PC-9 (cell line): ENCODE data around the gene FKBP1A. TPM values are rescaled to one million over a fixed set of nuclear protein-coding genes. Genes with fewer than 3 reads are reported as not detected.
A peak's percentile ranks its signal among the peaks of the same experiment; 100 is the strongest.

Source experiments
- BruUV-seq: library from RNA; stranded (reverse); fragments of 400-500 nt; replicated peaks from 2 replicates; lab custom pipeline; 2021; lab: Mats Ljungman, UMichigan
- CTCF ChIA-PET: fragments of 300-600 bp; sonication (Branson Sonifier 250); formaldehyde crosslinking; loops from one replicate; lab custom pipeline; 2022; ENCODE audit warnings: antibody characterized with exemption; lab: Charles Lee
- POLR2A ChIA-PET: fragments of 300-600 bp; sonication (Branson Sonifier 250); formaldehyde crosslinking; loops from one replicate; lab custom pipeline; 2022; ENCODE audit warnings: antibody characterized with exemption; ENCODE audit not compliant: unreplicated experiment; lab: Charles Lee
- DNase-seq, 2 experiments: peaks; one replicate each; pipeline versions ENCODE4 v3.0.0 to v3.0.0-alpha.2; 2015 to 2022; ENCODE audit warnings: mixed read lengths in 1 of 2
- H2AFZ ChIP-seq: fragments of 200-600 bp; sonication (generic); 2 replicates; pipeline ENCODE4 v1.8.1; 2017; ENCODE audit warnings: antibody characterized with exemption
- H3F3A ChIP-seq: fragments of 200-600 bp; sonication (generic); 2 replicates; pipeline ENCODE4 v1.8.1; 2017; ENCODE audit warnings: antibody characterized with exemption, mild to moderate bottlenecking, low read depth; ENCODE audit not compliant: insufficient read depth
- H3K27ac ChIP-seq: fragments of 200-600 bp; sonication (generic); 2 replicates; pipeline ENCODE4 v1.6.1; 2016; ENCODE audit warnings: mixed run types
- H3K27me3 ChIP-seq: fragments of 200-600 bp; sonication (generic); 2 replicates; pipeline ENCODE4 v1.6.1; 2016; ENCODE audit warnings: low read depth, mixed run types; ENCODE audit not compliant: insufficient read depth
- H3K36me3 ChIP-seq: fragments of 200-600 bp; sonication (generic); 2 replicates; pipeline ENCODE4 v1.6.1; 2016; ENCODE audit warnings: low read depth, mixed run types
- H3K4me1 ChIP-seq: fragments of 200-600 bp; sonication (generic); replicated peaks from 2 replicates; pipeline ENCODE4 v1.6.1; 2016; ENCODE audit warnings: mixed run types; ENCODE audit not compliant: insufficient read depth
- H3K4me2 ChIP-seq: fragments of 200-600 bp; sonication (generic); 2 replicates; pipeline ENCODE4 v1.6.1; 2017; ENCODE audit warnings: mixed run types
- H3K4me3 ChIP-seq: fragments of 200-600 bp; sonication (generic); 2 replicates; pipeline ENCODE4 v1.6.1; 2016; ENCODE audit warnings: mixed run types
- H3K79me2 ChIP-seq: fragments of 200-600 bp; sonication (generic); 2 replicates; pipeline ENCODE4 v1.6.1; 2017; ENCODE audit warnings: low read depth, mixed run types
- H3K9me2 ChIP-seq: fragments of 200-600 bp; sonication (generic); 2 replicates; pipeline ENCODE4 v1.8.1; 2017; ENCODE audit warnings: mild to moderate bottlenecking; ENCODE audit not compliant: insufficient read depth
- H3K9me3 ChIP-seq: fragments of 200-600 bp; sonication (generic); 2 replicates; pipeline ENCODE4 v1.8.1; 2016; ENCODE audit warnings: low read depth; ENCODE audit not compliant: insufficient read depth
- H4K20me1 ChIP-seq: fragments of 200-600 bp; sonication (generic); 2 replicates; pipeline ENCODE4 v1.8.1; 2017; ENCODE audit not compliant: insufficient read depth
- CTCF ChIP-seq: fragments of 200-600 bp; sonication (generic); conservative IDR thresholded peaks from 2 replicates; pipeline ENCODE4 v1.6.1; 2017; ENCODE audit warnings: mixed run types, antibody characterized with exemption, mild to moderate bottlenecking, moderate library complexity
- EZH2 ChIP-seq: fragments of 200-600 bp; sonication (generic); IDR thresholded peaks from 2 replicates; pipeline ENCODE4 v1.8.0; 2017; ENCODE audit warnings: antibody characterized with exemption, low read depth
- intact Hi-C: fragments of 100-400 bp; cut with micrococcal nuclease; formaldehyde crosslinking; loops from one replicate; pipeline ENCODE4 v1.10.0; 2022; ENCODE audit not compliant: unreplicated experiment
- total RNA-seq: library from RNA; stranded (reverse); gene quantifications from 2 replicates; pipeline ENCODE4 v1.2.3, GENCODE V29; 2021

FKBP1A gene
- total RNA-seq, 1 experiment from 2014 or later: 320 TPM

DNA sequence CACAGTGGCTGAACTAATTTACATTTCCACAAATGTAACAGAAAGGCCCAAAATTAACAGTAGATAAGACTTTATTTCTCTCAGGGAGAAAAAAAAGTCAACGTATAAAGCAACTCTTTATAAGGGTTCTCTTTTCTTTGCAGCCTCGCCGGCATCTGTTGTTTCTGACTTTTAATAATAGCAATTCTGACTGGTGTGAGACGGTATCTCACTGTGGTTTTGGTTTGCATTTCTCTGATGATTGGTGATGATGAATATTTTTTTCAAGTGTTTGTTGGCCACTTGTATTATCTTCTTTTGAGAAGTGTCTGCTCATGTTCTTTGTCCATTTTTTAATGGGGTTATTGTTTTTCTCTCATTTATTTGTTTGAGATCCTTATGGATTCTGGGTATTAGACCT, 27.2 kb upstream of the FKBP1A start:
- POLR2A ChIA-PET: no interaction called here
- TF ChIP-seq EZH2: no peak
- TF ChIP-seq CTCF: no peak
- H3K4me1 ChIP-seq: peaks cover 51% of the 10 kb centered on the region
- no peak for DNase-seq
- no peaks in the 10 kb centered on the region for H3K79me2 ChIP-seq
- H3K36me3 ChIP-seq: no peaks in the 10 kb centered on the region
- no TSS peak for BruUV-seq
- H3K27me3 ChIP-seq: no peaks in the 10 kb centered on the region
- no peaks in the 10 kb centered on the region for H4K20me1 ChIP-seq
- H3K4me3 ChIP-seq: no peak overlapping the region
- H3K9me3 ChIP-seq: peaks cover 19% of the 10 kb centered on the region
- no peaks in the 10 kb centered on the region for H3K9me2 ChIP-seq
- CTCF ChIA-PET: no interaction called here
- H3F3A ChIP-seq: peaks cover 47% of the 10 kb centered on the region
- no peak overlapping the region for H2AFZ ChIP-seq
- H3K4me2 ChIP-seq: no peak overlapping the region
- H3K27ac ChIP-seq: no peak overlapping the region
- intact Hi-C loops: no loop called here

- Histone ChIP-seq H2AFZ (no peak overlapping the region), H4K20me1 (no peaks in the 10 kb centered on the region), H3K27ac (peak overlapping the region; percentile 70), H3F3A (peaks cover 53% of the 10 kb centered on the region), H3K27me3 (no peaks in the 10 kb centered on the region), H3K4me2 (peak overlapping the region; percentile 50), H3K36me3 (no peaks in the 10 kb centered on the region), H3K79me2 (no peaks in the 10 kb centered on the region), H3K4me3 (no peak overlapping the region), H3K4me1 (peaks cover 58% of the 10 kb centered on the region), H3K9me2 (no peaks in the 10 kb centered on the region), H3K9me3 (peaks cover 19% of the 10 kb centered on the region)
- no peak for TF ChIP-seq EZH2
- peak; percentile 15 to 58 for DNase-seq
- POLR2A ChIA-PET: no interaction called here
- intact Hi-C loops: no loop called here
- CTCF ChIA-PET: no interaction called here
- no TSS peak for BruUV-seq
These were observed 25.5 kb upstream of the FKBP1A start for GRCh38 chr20:1418350-1418749.

- no peaks in the 10 kb centered on the region for H3K9me2 ChIP-seq
- intact Hi-C loops: no loop called here
- no peaks in the 10 kb centered on the region for H3K79me2 ChIP-seq
- H3K27ac ChIP-seq: peak overlapping the region; percentile 70
- no peaks in the 10 kb centered on the region for H4K20me1 ChIP-seq
- H3K9me3 ChIP-seq: peaks cover 19% of the 10 kb centered on the region
- H3K4me3 ChIP-seq: no peak overlapping the region
- H3F3A ChIP-seq: peaks cover 51% of the 10 kb centered on the region
- DNase-seq: no peak
- H3K4me2 ChIP-seq: peak overlapping the region; percentile 50
- H3K36me3 ChIP-seq: no peaks in the 10 kb centered on the region
- H2AFZ ChIP-seq: no peak overlapping the region
- H3K27me3 ChIP-seq: no peaks in the 10 kb centered on the region
- BruUV-seq: no TSS peak
- ChIA-PET CTCF (no interaction called here), POLR2A (interaction anchor here (0.6 to 0.9 kb wide), 2 partner anchors 25 to 56 kb away, joined by 3 read pairs; partner anchors contain the start of gene FKBP1A)
- no peak for TF ChIP-seq CTCF
- TF ChIP-seq EZH2: no peak
- peaks cover 56% of the 10 kb centered on the region for H3K4me1 ChIP-seq
These were observed 24.9 kb upstream of the FKBP1A start for GRCh38 chr20:1417790-1418189.

GRCh38 chr20:1417273-1417672, 24.4 kb upstream of the FKBP1A start:
- TF ChIP-seq CTCF (no peak), EZH2 (no peak)
- no peaks in the 10 kb centered on the region for H4K20me1 ChIP-seq
- H3K79me2 ChIP-seq: no peaks in the 10 kb centered on the region
- intact Hi-C loops: no loop called here
- BruUV-seq: no TSS peak
- POLR2A ChIA-PET: interaction anchor here (0.6 to 0.9 kb wide), 3 partner anchors 15 to 56 kb away, joined by 3 read pairs; partner anchors contain the start of gene FKBP1A
- CTCF ChIA-PET: no interaction called here
- no peaks in the 10 kb centered on the region for H3K9me2 ChIP-seq
- H3K36me3 ChIP-seq: no peaks in the 10 kb centered on the region
- H3K27me3 ChIP-seq: no peaks in the 10 kb centered on the region
- H2AFZ ChIP-seq: no peak overlapping the region
- H3F3A ChIP-seq: peaks cover 49% of the 10 kb centered on the region
- peaks cover 19% of the 10 kb centered on the region for H3K9me3 ChIP-seq
- peaks cover 51% of the 10 kb centered on the region for H3K4me1 ChIP-seq
- H3K4me3 ChIP-seq: no peak overlapping the region
- peak overlapping the region; percentile 70 for H3K27ac ChIP-seq
- peak overlapping the region; percentile 50 for H3K4me2 ChIP-seq
- DNase-seq: peak; percentile 54 to 77
